Measurements from ENCODE around the gene MAPK7. TPM values are rescaled to one million over a fixed set of nuclear protein-coding genes. Genes with fewer than 3 reads are reported as not detected.
A peak's percentile ranks its signal among the peaks of the same experiment; 100 is the strongest.

The MAPK7 gene
- total and polyA plus RNA-seq, 2 of the 4 experiments (the other 2 are of a cell fraction): 9.7 to 25.4 TPM

GRCh38 chr17:19410091-19410490, 31.8 kb downstream of the MAPK7 start:
- no peak overlapping the region for H3K9ac ChIP-seq (ENCODE audit: low read depth, low read length)
- CTCF ChIA-PET: interaction anchor here (0.7 to 2.5 kb wide), 2 partner anchors 10 to 47 kb away, joined by 3 to 12 read pairs; partner anchors contain the start of gene B9D1
- no peak overlapping the region for H3K4me3 ChIP-seq (ENCODE audit: insufficient read depth, low read depth, low read length)
- POLR2A ChIA-PET (ENCODE audit: unreplicated experiment): interaction anchor here (0.6 kb wide), 2 partner anchors 23 to 32 kb away, joined by 4 to 7 read pairs; partner anchors contain the start of gene MFAP4
- no peak overlapping the region for H3K56ac ChIP-seq (ENCODE audit: extremely low read depth, insufficient read depth, low read length)
- H3K23ac ChIP-seq (ENCODE audit: low read depth, low read length): no peak overlapping the region
- H3K4me2 ChIP-seq (ENCODE audit: low read depth, low read length): no peak overlapping the region
- DNase-seq (no peak), ATAC-seq (ENCODE audit: low read depth) (no peak)
- H2BK5ac ChIP-seq (ENCODE audit: low read depth, low read length, poor library complexity, severe bottlenecking): no peak overlapping the region
- H2BK120ac ChIP-seq (ENCODE audit: low read depth, low read length): peak overlapping the region; percentile 29
- no peak overlapping the region for H3K14ac ChIP-seq (replicated peaks; ENCODE audit: low read depth, low read length)
- H3K4ac ChIP-seq (ENCODE audit: low read depth, low read length): peak overlapping the region; percentile 17; the same call in 1 of the 2 replicates
- no peak overlapping the region for H3K18ac ChIP-seq (ENCODE audit: low read depth, low read length)
- H3K27ac ChIP-seq (ENCODE audit: insufficient read depth, low read length): no peak overlapping the region
- 89% methylated on average over 3 of the region's 6 CpGs; no CpG with 5 or more reads in 1 of the 2 experiments for WGBS, 2 experiments (ENCODE audit: extremely low coverage in 2 of 2, insufficient read length in 1 of 2)
- in situ Hi-C loops (cut with MboI; ENCODE audit: low sequenced_read_pairs) (no loop called here), intact Hi-C loops (cut with micrococcal nuclease) (no loop called here), dilution Hi-C loops (cut with HindIII; ENCODE audit: low sequenced_read_pairs, unreplicated experiment) (no loop called here)
- no TSS peak for BruUV-seq (replicated peaks)
- no peak overlapping the region for H4K5ac ChIP-seq (ENCODE audit: low read depth, low read length)
- H4K20me1 ChIP-seq (ENCODE audit: insufficient read depth, low read length): no peaks in the 10 kb centered on the region
- H3K79me1 ChIP-seq (ENCODE audit: low read depth in 1 of 2, low read length in 2 of 2): no peaks in the 10 kb centered on the region
- H4K8ac ChIP-seq (ENCODE audit: low read depth in 2 of 2, low read length in 2 of 2): 0 out of 4 replicates have a peak overlapping the region, but pooled peaks of 1 of the 2 experiments have one; percentile 10
- no peak overlapping the region for H2BK20ac ChIP-seq (ENCODE audit: low read depth, low read length)
- no peak for TF ChIP-seq RFX5 (IDR thresholded peaks at IDR 0.05; ENCODE audit: low read depth, low read length)
- TF ChIP-seq POLR2A (IDR thresholded peaks at IDR 0.05; ENCODE audit: low read depth, low read length): no peak
- no peak overlapping the region for H2BK15ac ChIP-seq (ENCODE audit: low read depth, low read length)
- peaks cover 11% of the 10 kb centered on the region; the same call in 1 of the 2 replicates for H3K4me1 ChIP-seq (ENCODE audit: control insufficient read depth, insufficient read depth, low read length)
- H3K36me3 ChIP-seq (ENCODE audit: control insufficient read depth, insufficient read depth, low read length): no peaks in the 10 kb centered on the region
- H2AK5ac ChIP-seq (ENCODE audit: low read depth, low read length): peak overlapping the region; percentile 37
- no peaks in the 10 kb centered on the region for H3K27me3 ChIP-seq (ENCODE audit: control insufficient read depth, insufficient read depth, low read length)
- H3K9me3 ChIP-seq (ENCODE audit: control insufficient read depth, insufficient read depth, low read length): no peaks in the 10 kb centered on the region
- peak overlapping the region; percentile 77 for H2AFZ ChIP-seq (replicated peaks; ENCODE audit: low read length, poor library complexity)
- H3K9me1 ChIP-seq (ENCODE audit: insufficient read depth, low read length): peaks cover 11% of the 10 kb centered on the region
- peak overlapping the region; percentile 33; the same call in 1 of the 2 replicates for H4K91ac ChIP-seq (ENCODE audit: insufficient read depth, low read depth, low read length)
- H2AK9ac ChIP-seq (replicated peaks; ENCODE audit: low read depth, low read length, poor library complexity): peak overlapping the region; percentile 85

Measured in IMR-90 (cell line).